Gastroesophageal sphincter (tissue), 3 donors: ENCODE measurements around the gene ATF3.
"Not testable (repeated sequence)": the region's sequence is repeated elsewhere in the genome, so short reads cannot be mapped to it uniquely, and the experiment has no call there.

Experiments used
- POLR2A ChIP-seq, 2 donors: fragments of 450-650 bp; IDR thresholded peaks; one replicate each; pipeline ENCODE4 v1.6.1; 2017; ENCODE audit warnings: antibody characterized with exemption in 2 of 2, mild to moderate bottlenecking in 2 of 2, moderate library complexity in 1 of 2
- TF ChIP-seq, protein P1 (sequence below), 4 experiments: fragments of 200-600 bp in 2 of 4; fragments of 450-650 bp in 2 of 4; sonication (generic) in 1 of 4; IDR thresholded peaks; one replicate each; pipeline ENCODE4 v1.5.1; 2017 to 2019; ENCODE audit warnings: antibody characterized with exemption in 4 of 4, mild to moderate bottlenecking in 2 of 4, moderate library complexity in 2 of 4

DNA sequence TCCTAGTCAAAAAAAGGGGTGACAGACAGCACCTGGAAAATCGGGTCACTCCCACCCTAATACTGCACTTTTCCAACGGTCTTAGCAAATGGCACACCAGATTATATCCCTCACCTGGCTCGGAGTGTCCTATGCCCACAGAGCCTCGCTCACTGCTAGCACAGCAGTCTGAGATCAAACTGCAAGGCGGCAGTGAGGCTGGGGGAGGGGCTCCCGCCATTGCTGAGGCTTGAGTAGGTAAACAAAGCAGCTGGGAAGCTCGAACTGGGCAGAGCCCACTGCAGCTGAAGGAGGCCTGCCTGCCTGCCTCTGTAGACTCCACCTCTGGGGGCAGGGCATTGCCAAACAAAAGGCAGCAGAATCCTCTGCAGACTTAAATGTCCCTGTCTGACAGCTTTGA lies 49.7 kb downstream of the ATF3 start:
- TF ChIP-seq, protein P1, sequence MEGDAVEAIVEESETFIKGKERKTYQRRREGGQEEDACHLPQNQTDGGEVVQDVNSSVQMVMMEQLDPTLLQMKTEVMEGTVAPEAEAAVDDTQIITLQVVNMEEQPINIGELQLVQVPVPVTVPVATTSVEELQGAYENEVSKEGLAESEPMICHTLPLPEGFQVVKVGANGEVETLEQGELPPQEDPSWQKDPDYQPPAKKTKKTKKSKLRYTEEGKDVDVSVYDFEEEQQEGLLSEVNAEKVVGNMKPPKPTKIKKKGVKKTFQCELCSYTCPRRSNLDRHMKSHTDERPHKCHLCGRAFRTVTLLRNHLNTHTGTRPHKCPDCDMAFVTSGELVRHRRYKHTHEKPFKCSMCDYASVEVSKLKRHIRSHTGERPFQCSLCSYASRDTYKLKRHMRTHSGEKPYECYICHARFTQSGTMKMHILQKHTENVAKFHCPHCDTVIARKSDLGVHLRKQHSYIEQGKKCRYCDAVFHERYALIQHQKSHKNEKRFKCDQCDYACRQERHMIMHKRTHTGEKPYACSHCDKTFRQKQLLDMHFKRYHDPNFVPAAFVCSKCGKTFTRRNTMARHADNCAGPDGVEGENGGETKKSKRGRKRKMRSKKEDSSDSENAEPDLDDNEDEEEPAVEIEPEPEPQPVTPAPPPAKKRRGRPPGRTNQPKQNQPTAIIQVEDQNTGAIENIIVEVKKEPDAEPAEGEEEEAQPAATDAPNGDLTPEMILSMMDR (IDR thresholded peaks at IDR 0.05) = not testable (repeated sequence)
- TF ChIP-seq POLR2A (IDR thresholded peaks at IDR 0.05) = not testable (repeated sequence)
